ENCODE results near the gene RXFP4. TPM values are rescaled to one million over a fixed set of nuclear protein-coding genes. Genes with fewer than 3 reads are reported as not detected.

The RXFP4 gene
- total and polyA plus RNA-seq, 2 donors (not counting 1 experiment from before 2014, with no cell fraction given): 0.12 TPM; not detected in 1

GRCh38 chr1:155954645-155955044, 13.2 kb downstream of the RXFP4 start:
- CTCF ChIA-PET: interaction anchor here (0.6 to 3.0 kb wide), 7 partner anchors 9 to 35 kb away, joined by 3 to 16 read pairs (median 3); partner anchors contain the start of gene ARHGEF2
- TF ChIP-seq, protein P1, sequence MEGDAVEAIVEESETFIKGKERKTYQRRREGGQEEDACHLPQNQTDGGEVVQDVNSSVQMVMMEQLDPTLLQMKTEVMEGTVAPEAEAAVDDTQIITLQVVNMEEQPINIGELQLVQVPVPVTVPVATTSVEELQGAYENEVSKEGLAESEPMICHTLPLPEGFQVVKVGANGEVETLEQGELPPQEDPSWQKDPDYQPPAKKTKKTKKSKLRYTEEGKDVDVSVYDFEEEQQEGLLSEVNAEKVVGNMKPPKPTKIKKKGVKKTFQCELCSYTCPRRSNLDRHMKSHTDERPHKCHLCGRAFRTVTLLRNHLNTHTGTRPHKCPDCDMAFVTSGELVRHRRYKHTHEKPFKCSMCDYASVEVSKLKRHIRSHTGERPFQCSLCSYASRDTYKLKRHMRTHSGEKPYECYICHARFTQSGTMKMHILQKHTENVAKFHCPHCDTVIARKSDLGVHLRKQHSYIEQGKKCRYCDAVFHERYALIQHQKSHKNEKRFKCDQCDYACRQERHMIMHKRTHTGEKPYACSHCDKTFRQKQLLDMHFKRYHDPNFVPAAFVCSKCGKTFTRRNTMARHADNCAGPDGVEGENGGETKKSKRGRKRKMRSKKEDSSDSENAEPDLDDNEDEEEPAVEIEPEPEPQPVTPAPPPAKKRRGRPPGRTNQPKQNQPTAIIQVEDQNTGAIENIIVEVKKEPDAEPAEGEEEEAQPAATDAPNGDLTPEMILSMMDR (IDR thresholded peaks at IDR 0.05): no peak
- TF ChIP-seq EZH2 (IDR thresholded peaks at IDR 0.05; ENCODE audit: borderline replicate concordance, insufficient read depth, low read depth, low read length, poor library complexity, severe bottlenecking): no peak
- no peak overlapping the region for H2AFZ ChIP-seq (ENCODE audit: insufficient read depth, low read depth, low read length, poor library complexity, severe bottlenecking)
- no peaks in the 10 kb centered on the region for H3K9me3 ChIP-seq (ENCODE audit: control extremely low read depth in 1 of 3, control insufficient read depth in 2 of 3, insufficient read depth in 1 of 3, low read length in 2 of 3)
- DNase-seq (no peak), ATAC-seq (ENCODE audit: low read depth) (no peak)
- H3K4me2 ChIP-seq (replicated peaks; ENCODE audit: low read depth, low read length, poor library complexity, severe bottlenecking): no peak overlapping the region
- H3K27me3 Mint-ChIP-seq: no peaks in the 10 kb centered on the region
- peak overlapping the region; percentile 32 for H3K27ac Mint-ChIP-seq
- no peak overlapping the region for H3K4me3 ChIP-seq (ENCODE audit: control extremely low read depth in 1 of 5, extremely low read depth in 1 of 5, insufficient read depth in 1 of 5, low read depth in 2 of 5, low read length in 4 of 5)
- no peaks in the 10 kb centered on the region for H3K9me3 Mint-ChIP-seq (ENCODE audit: insufficient read depth)
- POLR2A ChIA-PET: interaction anchor here (0.7 to 1.1 kb wide), 4 partner anchors 8 to 415 kb away, joined by 3 to 7 read pairs (median 4); partner anchors contain the start of gene ARHGEF2
- peaks cover 58% of the 10 kb centered on the region for H3K79me2 ChIP-seq (ENCODE audit: control insufficient read depth, insufficient read depth, low read length)
- no peak overlapping the region for H3K4me3 Mint-ChIP-seq
- peaks cover 38% of the 10 kb centered on the region for H4K20me1 ChIP-seq (ENCODE audit: control insufficient read depth, insufficient read depth, low read length, poor library complexity, severe bottlenecking)
- H3K9ac ChIP-seq (ENCODE audit: low read length): no peak overlapping the region
- intact Hi-C loops (cut with micrococcal nuclease): no loop called here
- H3K36me3 ChIP-seq (replicated peaks in 1 of 2; ENCODE audit: control extremely low read depth in 1 of 2, control insufficient read depth in 1 of 2, extremely low read depth in 1 of 2, insufficient read depth in 2 of 2, low read length in 1 of 2): peaks cover 2 to 93% of the 10 kb centered on the region in 2 experiments
- no peaks in the 10 kb centered on the region for H3K27me3 ChIP-seq (replicated peaks in 1 of 4; ENCODE audit: control extremely low read depth in 1 of 4, control insufficient read depth in 3 of 4, insufficient read depth in 4 of 4, low read length in 3 of 4)
- peaks cover 13% of the 10 kb centered on the region for H3K4me1 Mint-ChIP-seq
- peaks cover 5 to 10% of the 10 kb centered on the region in 2 donors for H3K4me1 ChIP-seq (ENCODE audit: control insufficient read depth in 2 of 2, insufficient read depth in 2 of 2, low read length in 2 of 2)
- WGBS (ENCODE audit: insufficient coverage): 100% methylated on average over 1 of the region's 3 CpGs
- peak overlapping the region in 1 of 2 donors; percentile 25 for H3K27ac ChIP-seq (ENCODE audit: low read length in 2 of 2)

- peak overlapping the region; percentile 81 for H3K27ac Mint-ChIP-seq
- no peaks in the 10 kb centered on the region for H3K9me3 Mint-ChIP-seq (ENCODE audit: insufficient read depth)
- ATAC-seq (ENCODE audit: low read depth) (no peak), DNase-seq (no peak)
- peak overlapping the region in 1 of 2 donors; percentile 56 for H3K27ac ChIP-seq (ENCODE audit: low read length in 2 of 2)
- H3K27me3 ChIP-seq (replicated peaks in 1 of 4; ENCODE audit: control extremely low read depth in 1 of 4, control insufficient read depth in 3 of 4, insufficient read depth in 4 of 4, low read length in 3 of 4): no peaks in the 10 kb centered on the region
- POLR2A ChIA-PET: interaction anchor here (0.6 to 1.9 kb wide), 4 partner anchors 11 to 27 kb away, joined by 3 to 5 read pairs (median 4); partner anchors contain the start of gene ARHGEF2
- no peak overlapping the region for H3K4me3 ChIP-seq (ENCODE audit: control extremely low read depth in 1 of 5, extremely low read depth in 1 of 5, insufficient read depth in 1 of 5, low read depth in 2 of 5, low read length in 4 of 5)
- WGBS (ENCODE audit: insufficient coverage): 98% methylated on average over 12 of the region's 12 CpGs
- H3K27me3 Mint-ChIP-seq: no peaks in the 10 kb centered on the region
- no peaks in the 10 kb centered on the region for H3K9me3 ChIP-seq (ENCODE audit: control extremely low read depth in 1 of 3, control insufficient read depth in 2 of 3, insufficient read depth in 1 of 3, low read length in 2 of 3)
- H3K4me3 Mint-ChIP-seq: no peak overlapping the region
- no peak overlapping the region for H2AFZ ChIP-seq (ENCODE audit: insufficient read depth, low read depth, low read length, poor library complexity, severe bottlenecking)
- CTCF ChIA-PET: interaction anchor here (0.9 to 3.0 kb wide), 8 partner anchors 11 to 32 kb away, joined by 3 to 16 read pairs (median 6); partner anchors contain the start of gene KHDC4
- H4K20me1 ChIP-seq (ENCODE audit: control insufficient read depth, insufficient read depth, low read length, poor library complexity, severe bottlenecking): peaks cover 38% of the 10 kb centered on the region
- no peak overlapping the region for H3K4me2 ChIP-seq (replicated peaks; ENCODE audit: low read depth, low read length, poor library complexity, severe bottlenecking)
- peaks cover 41% of the 10 kb centered on the region for H3K4me1 Mint-ChIP-seq
- H3K36me3 ChIP-seq (replicated peaks in 1 of 2; ENCODE audit: control extremely low read depth in 1 of 2, control insufficient read depth in 1 of 2, extremely low read depth in 1 of 2, insufficient read depth in 2 of 2, low read length in 1 of 2): peaks cover 4 to 90% of the 10 kb centered on the region in 2 experiments
- H3K4me1 ChIP-seq (ENCODE audit: control insufficient read depth in 2 of 2, insufficient read depth in 2 of 2, low read length in 2 of 2): peaks cover 32 to 39% of the 10 kb centered on the region in 2 donors
- TF ChIP-seq, protein P1 (IDR thresholded peaks at IDR 0.05): no peak
- TF ChIP-seq EZH2 (IDR thresholded peaks at IDR 0.05; ENCODE audit: borderline replicate concordance, insufficient read depth, low read depth, low read length, poor library complexity, severe bottlenecking): no peak
- intact Hi-C loops (cut with micrococcal nuclease): no loop called here
- no peak overlapping the region for H3K9ac ChIP-seq (ENCODE audit: low read length)
- H3K79me2 ChIP-seq (ENCODE audit: control insufficient read depth, insufficient read depth, low read length): peaks cover 65% of the 10 kb centered on the region
These were observed 16.0 kb downstream of the RXFP4 start for GRCh38 chr1:155957411-155957915.

Measured in B cell (primary cell).